IPS-15b (cell line): ENCODE measurements around the gene DUSP23.
A peak's percentile ranks its signal among the peaks of the same experiment; 100 is the strongest.

Experiments
- H3K27me3 ChIP-seq: one replicate; pipeline ENCODE4 v1.6.1; 2013; ENCODE audit warnings: low read length; ENCODE audit not compliant: control insufficient read depth, insufficient read depth
- H3K36me3 ChIP-seq: one replicate; pipeline ENCODE4 v1.6.1; 2013; ENCODE audit warnings: low read length; ENCODE audit not compliant: control insufficient read depth, insufficient read depth
- H3K4me1 ChIP-seq: one replicate; pipeline ENCODE4 v1.6.1; 2013; ENCODE audit warnings: mild to moderate bottlenecking, low read length; ENCODE audit not compliant: control insufficient read depth, insufficient read depth
- H3K4me3 ChIP-seq: one replicate; pipeline ENCODE4 v1.5.1; 2013; ENCODE audit warnings: low read depth, low read length
- H3K9ac ChIP-seq: one replicate; pipeline ENCODE4 v1.6.1; 2013; ENCODE audit warnings: low read depth, mild to moderate bottlenecking, low read length
- H3K9me3 ChIP-seq: one replicate; pipeline ENCODE4 v1.6.1; 2013; ENCODE audit warnings: mild to moderate bottlenecking, low read length; ENCODE audit not compliant: control insufficient read depth, insufficient read depth

Gene DUSP23

DNA sequence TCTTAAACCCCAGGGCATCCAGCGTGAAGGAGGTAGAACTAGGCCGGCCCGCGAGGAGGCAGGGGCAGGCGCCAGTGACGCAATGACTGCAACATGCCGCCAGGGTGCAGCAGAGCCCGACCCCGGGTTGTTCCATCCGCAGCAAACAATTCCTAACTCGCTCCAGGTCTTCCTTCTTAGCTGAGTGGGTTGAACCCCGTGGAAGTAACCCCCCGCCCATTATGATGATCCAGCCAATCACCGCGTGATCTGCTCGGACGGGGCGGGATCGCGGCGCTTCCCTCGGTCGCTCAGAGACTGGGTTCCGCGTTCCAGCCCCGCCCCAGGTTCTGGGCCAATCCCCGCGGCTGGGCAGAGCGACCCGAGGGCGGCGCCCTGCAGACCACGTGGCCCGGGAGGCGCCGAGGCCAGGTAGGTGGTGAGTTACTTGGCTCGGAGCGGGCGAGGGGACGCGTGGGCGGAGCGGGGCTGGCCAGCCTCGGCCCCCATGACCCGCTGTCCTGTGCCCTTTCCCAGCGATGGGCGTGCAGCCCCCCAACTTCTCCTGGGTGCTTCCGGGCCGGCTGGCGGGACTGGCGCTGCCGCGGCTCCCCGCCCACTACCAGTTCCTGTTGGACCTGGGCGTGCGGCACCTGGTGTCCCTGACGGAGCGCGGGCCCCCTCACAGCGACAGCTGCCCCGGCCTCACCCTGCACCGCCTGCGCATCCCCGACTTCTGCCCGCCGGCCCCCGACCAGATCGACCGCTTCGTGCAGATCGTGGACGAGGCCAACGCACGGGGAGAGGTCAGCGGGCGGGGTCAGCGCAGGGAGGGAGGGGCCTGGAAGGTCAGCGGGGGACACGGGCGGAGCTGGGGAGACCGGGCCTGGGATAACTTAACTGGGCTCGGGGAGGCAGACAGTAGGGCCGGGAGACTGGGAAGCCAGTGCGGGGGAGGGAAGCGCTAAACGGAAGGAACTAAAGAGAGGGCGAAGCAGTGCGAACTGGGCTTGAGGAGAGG lies at the start of gene DUSP23:
DUSP23 (plus strand) TSS at position 380 of the 1,000 bp plus-strand sequence; CDS start at position 519, 139 bp downstream.
- H3K36me3 ChIP-seq: no peaks in the 10 kb centered on the region
- H3K4me1 ChIP-seq: no peaks in the 10 kb centered on the region
- no peaks in the 10 kb centered on the region for H3K27me3 ChIP-seq
- peak within 1 kb of the TSS; percentile 61 for H3K9ac ChIP-seq
- H3K4me3 ChIP-seq: peak within 1 kb of the TSS; percentile 52
- no peaks in the 10 kb centered on the region for H3K9me3 ChIP-seq

DNA sequence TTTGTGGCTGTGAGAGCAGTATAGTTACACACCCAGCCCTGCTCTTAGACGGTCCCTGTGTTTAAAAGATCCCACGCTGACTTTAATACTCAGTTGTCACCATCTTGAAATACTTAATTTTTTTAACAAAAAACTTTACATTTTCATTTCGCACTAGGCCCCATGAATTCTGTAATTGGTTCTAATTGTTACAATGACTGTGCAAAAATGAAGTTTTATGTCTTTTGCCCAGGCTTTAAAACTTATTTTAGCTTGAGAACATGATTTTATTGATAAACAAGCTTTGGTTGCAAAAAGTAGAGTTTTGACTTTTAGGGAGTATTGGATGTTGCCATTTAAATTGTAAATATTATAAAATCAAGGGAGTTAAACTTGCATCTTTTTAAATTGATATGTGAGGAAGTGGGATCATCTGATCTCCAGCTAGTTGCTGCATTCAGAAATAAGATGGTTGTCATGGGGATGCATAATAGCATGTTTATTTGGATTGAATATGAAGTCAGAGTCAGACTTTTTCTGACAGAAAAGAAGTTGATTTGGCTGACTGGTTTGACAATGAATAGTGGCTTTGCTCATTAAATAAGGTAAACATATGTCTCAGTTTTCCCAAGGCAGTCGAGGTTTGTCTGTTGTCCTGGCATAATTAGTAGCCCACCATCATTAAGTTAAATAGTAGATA lies 43.4 kb upstream of the DUSP23 start:
- Histone ChIP-seq H3K4me1 (no peaks in the 10 kb centered on the region), H3K36me3 (no peaks in the 10 kb centered on the region), H3K27me3 (no peaks in the 10 kb centered on the region), H3K9me3 (no peaks in the 10 kb centered on the region), H3K4me3 (no peak overlapping the region), H3K9ac (no peak overlapping the region)

DNA sequence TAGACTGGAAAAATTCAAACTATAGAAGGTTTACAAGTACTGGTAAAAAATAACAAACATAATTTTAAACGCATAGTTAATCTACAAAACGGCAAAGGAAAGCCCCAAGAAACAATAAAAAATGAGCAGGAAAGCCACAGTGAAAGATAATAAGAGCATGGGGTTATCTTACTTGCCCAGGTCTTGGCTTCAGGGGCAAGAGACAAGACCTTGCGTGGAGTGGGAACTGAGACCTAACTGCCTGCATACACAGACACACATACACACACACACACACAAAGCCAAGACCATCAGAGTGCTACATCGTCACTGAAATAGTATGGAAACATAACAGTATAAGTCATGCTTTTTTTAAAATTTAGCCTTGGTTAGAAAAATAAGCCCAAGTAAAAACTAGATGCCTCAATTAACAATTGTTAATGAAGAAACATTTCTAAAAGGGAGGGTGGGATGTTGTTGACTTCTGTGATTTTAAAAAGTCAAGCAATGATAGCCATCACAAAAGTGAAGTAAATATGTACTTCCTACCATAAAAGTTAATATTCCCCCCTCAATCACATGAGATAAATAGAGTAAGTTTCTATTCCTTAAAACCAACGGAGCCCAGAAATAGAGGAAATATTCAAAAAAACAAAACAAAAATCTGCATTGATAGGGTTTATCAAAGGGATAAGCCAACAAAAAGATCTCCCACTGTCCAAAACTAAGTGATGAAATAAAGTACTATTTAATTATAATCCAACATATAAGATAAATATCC lies 36.9 kb upstream of the DUSP23 start:
- Histone ChIP-seq H3K36me3 (no peaks in the 10 kb centered on the region), H3K4me1 (no peaks in the 10 kb centered on the region), H3K27me3 (no peaks in the 10 kb centered on the region), H3K9ac (no peak overlapping the region), H3K9me3 (no peaks in the 10 kb centered on the region), H3K4me3 (no peak overlapping the region)

DNA sequence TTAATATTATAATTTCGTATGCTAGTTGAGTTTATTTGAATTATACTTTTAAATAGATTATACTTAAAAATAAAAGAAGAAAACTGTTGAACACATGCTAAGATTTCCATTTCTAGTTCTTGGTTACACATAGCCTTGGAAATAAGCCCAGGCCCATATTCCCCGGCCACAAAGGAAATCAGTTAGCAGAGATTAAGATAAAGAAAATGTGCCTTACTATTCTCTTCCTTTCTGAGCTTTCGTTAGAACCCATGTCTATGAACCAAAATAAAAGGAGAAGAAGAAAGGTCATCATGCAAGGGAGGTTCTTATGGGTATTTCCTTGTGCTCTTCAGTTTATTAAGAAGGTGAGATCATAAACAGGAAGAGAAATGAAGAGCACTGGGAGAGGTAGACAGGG lies 34.1 kb upstream of the DUSP23 start:
- Histone ChIP-seq H3K9me3 (no peaks in the 10 kb centered on the region), H3K36me3 (no peaks in the 10 kb centered on the region), H3K4me1 (no peaks in the 10 kb centered on the region), H3K27me3 (no peaks in the 10 kb centered on the region), H3K9ac (no peak overlapping the region), H3K4me3 (no peak overlapping the region)

DNA sequence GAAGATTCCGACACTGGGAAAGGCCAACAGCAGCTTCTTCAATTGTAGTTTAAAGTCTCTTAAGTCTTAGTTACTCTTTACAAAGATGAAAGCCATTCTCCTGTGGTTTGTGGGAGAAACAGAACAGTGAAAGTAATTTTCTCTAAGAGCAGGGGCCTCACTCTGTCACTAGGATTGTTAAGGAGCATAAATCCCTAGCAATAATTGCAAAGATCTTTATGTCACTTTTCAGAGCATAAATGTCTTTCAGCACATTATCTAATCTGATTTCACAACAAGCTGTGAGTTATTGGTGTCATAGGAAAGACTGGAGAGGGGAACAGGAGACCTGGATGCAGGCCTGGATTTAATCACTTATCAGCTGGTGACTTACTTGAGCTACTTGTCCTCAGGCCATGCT lies 32.4 kb upstream of the DUSP23 start:
- Histone ChIP-seq H3K9me3 (no peaks in the 10 kb centered on the region), H3K4me1 (no peaks in the 10 kb centered on the region), H3K36me3 (no peaks in the 10 kb centered on the region), H3K9ac (no peak overlapping the region), H3K27me3 (no peaks in the 10 kb centered on the region), H3K4me3 (no peak overlapping the region)

DNA sequence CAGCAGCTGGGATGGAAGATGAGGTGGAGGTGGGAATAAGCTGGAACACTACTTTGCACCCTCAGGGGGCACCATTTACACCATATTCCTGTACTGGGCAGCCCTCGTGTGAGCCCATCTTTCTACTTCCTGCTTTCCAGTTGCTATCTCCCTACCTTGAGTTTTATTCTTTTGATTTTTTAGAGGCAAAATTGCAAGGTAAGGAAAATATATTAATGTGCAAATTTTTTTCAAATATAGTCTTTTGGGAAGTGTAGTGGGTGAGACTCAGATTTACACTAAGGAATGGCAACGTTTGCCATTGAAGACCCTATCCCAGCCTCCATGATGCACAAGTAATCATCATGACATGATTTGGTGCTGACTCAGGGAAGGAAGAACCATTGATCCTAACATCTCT lies 31.1 kb upstream of the DUSP23 start:
- Histone ChIP-seq H3K9ac (no peak overlapping the region), H3K4me1 (no peaks in the 10 kb centered on the region), H3K27me3 (no peaks in the 10 kb centered on the region), H3K36me3 (no peaks in the 10 kb centered on the region), H3K9me3 (no peaks in the 10 kb centered on the region), H3K4me3 (no peak overlapping the region)

DNA sequence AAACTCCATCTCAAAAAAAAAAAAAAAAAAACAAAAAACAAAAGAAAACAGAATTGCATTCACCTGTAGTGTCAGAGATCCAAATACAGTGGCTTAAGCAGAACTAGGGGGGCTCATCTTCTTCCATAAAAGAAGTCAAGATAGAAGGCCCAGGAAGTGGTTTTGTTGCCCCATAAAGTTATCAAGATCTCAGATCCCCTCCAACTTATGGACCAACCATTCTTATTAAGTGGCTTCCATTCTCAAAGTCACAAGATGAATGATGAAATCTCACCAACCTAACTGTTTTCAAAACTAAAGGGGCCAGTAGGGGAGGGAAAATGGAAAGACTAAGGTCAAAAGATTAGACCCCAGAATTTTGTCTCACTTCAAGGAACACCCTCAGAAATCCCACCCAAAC lies 30.1 kb upstream of the DUSP23 start:
- Histone ChIP-seq H3K9me3 (no peaks in the 10 kb centered on the region), H3K27me3 (no peaks in the 10 kb centered on the region), H3K9ac (no peak overlapping the region), H3K4me1 (no peaks in the 10 kb centered on the region), H3K4me3 (no peak overlapping the region), H3K36me3 (no peaks in the 10 kb centered on the region)

DNA sequence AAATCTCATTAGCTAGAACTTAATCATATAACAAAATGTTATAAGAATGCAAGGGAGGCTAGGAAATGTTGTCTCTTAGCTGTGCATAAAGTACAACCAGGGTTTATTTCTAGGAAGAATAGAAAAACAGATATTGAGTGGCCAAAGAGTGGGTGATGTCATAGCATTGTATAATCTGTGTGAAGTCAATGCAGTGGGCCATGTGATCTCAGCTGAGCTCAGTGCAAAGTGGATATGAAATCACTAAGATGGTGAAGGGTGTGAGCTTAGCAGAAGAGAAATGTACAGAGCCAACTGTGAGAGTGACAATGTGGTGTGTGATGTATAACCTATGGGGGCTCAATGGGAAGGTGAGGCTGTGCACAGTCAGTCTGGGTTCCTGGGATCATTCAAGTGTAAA lies 29.7 kb upstream of the DUSP23 start:
- Histone ChIP-seq H3K36me3 (no peaks in the 10 kb centered on the region), H3K9ac (no peak overlapping the region), H3K9me3 (no peaks in the 10 kb centered on the region), H3K4me1 (no peaks in the 10 kb centered on the region), H3K4me3 (no peak overlapping the region), H3K27me3 (no peaks in the 10 kb centered on the region)

DNA sequence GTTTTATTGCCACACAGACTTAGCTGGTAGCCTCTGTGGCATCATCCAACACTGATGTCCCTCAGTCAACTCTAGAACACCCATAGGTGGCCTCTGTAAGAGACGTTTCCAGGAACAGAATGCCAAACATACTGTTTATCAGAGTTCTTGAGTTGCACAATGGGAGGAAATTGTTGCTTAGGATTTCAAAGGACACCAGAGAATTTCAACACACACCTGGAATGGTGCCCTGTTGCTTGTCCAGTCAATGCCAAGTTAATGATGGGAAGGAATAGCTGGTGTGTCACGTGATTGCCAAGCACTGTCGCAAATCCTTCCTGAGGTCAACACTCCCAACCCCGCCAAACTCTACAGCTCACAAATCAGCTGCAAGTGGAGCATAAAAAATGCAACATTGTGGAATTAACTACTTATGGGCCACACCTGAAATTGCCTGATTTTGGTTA lies 28.6 kb upstream of the DUSP23 start:
- no peaks in the 10 kb centered on the region for H3K36me3 ChIP-seq
- H3K4me3 ChIP-seq: no peak overlapping the region
- no peaks in the 10 kb centered on the region for H3K9me3 ChIP-seq
- H3K4me1 ChIP-seq: no peaks in the 10 kb centered on the region
- no peak overlapping the region for H3K9ac ChIP-seq
- no peaks in the 10 kb centered on the region for H3K27me3 ChIP-seq

DNA sequence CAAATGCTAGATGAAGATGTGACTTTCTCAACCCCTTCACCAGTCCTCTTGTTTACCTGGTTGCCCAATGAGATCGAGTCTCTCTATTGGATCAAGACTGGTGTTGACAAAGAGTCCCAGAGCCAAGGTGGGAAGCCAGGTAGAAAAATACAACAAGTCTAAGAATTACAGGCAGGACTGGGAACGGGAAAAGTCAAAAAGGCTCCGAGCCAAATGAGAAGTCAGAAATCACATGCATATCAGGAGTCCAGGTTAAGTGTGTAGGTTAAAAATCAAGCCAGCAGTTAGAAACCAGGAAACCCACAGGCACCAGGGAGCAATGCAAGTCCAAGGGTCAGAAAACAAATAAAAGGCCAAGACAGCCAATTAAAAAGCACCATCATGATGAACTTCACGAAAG lies 27.4 kb upstream of the DUSP23 start:
- Histone ChIP-seq H3K9me3 (no peaks in the 10 kb centered on the region), H3K36me3 (no peaks in the 10 kb centered on the region), H3K4me3 (no peak overlapping the region), H3K9ac (no peak overlapping the region), H3K27me3 (no peaks in the 10 kb centered on the region), H3K4me1 (no peaks in the 10 kb centered on the region)

DNA sequence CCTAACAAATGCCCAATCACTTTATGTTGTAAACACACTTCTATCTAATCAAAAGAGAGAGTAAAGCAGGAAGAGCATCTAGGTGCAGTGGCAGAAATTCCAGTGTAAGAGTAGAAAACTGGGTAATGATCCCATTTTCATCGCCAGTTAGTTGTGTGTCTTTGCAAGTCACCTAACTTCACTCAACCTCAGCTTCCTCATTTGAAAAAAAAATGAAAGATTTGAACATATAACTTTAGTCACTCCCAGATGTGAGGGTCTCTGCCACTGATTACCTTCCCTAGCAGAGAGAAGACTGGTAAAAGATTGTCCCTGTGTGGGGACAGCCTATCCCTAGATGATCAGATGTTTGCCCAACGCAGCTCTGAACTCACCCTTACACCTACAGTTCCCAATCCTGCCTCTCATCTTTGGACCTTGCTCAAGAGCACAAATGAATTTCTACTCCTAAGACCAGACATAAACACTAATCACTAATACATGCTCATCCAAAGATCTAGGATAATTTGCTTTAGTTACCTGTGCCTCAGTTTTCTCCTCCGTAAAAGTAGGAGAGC lies 25.2 kb upstream of the DUSP23 start:
- H3K9ac ChIP-seq: no peak overlapping the region
- no peaks in the 10 kb centered on the region for H3K4me1 ChIP-seq
- H3K4me3 ChIP-seq: no peak overlapping the region
- no peaks in the 10 kb centered on the region for H3K36me3 ChIP-seq
- no peaks in the 10 kb centered on the region for H3K27me3 ChIP-seq
- H3K9me3 ChIP-seq: no peaks in the 10 kb centered on the region
